Fibroblast of the aortic adventitia (primary cell): ENCODE data around the gene KCNS3. TPM values are rescaled to one million over a fixed set of nuclear protein-coding genes. Genes with fewer than 3 reads are reported as not detected.

ENCODE experiments used
- DNase-seq: peaks from one replicate; pipeline ENCODE4 v3.0.0-alpha.2; 2010; ENCODE audit warnings: low read depth
- H3K4me3 ChIP-seq: 2 replicates; pipeline ENCODE4 v1.5.1; 2011; ENCODE audit warnings: low read depth, mild to moderate bottlenecking, control low read depth, low read length, moderate library complexity
- CTCF ChIP-seq: IDR thresholded peaks from 2 replicates; pipeline ENCODE4 v1.5.1; 2011; ENCODE audit warnings: mild to moderate bottlenecking, low read length, control low read depth, inconsistent platforms; ENCODE audit not compliant: insufficient read depth
- total RNA-seq: library from RNA; depleted of rRNA; stranded (reverse); fragments of >200 nt; gene quantifications from 2 replicates; pipeline ENCODE4 v1.2.3, GENCODE V29; 2012; ENCODE audit warnings: low replicate concordance

The KCNS3 gene
- total RNA-seq, 1 donor = 0.36 TPM

- no peak for DNase-seq
- no peak for TF ChIP-seq CTCF
- no peak overlapping the region for H3K4me3 ChIP-seq
These were observed 1.9 kb upstream of the KCNS3 start for GRCh38 chr2:17876590-17876989.

- no peak for TF ChIP-seq CTCF
- peak overlapping the region; percentile 53 for H3K4me3 ChIP-seq
- DNase-seq = peak; percentile 7
These were observed 621 bp upstream of the KCNS3 start for GRCh38 chr2:17877811-17878280.

GRCh38 chr2:17879137-17879912, 858 bp downstream of the KCNS3 start:
- DNase-seq = peak; percentile 18
- peak; percentile 16 for TF ChIP-seq CTCF
- H3K4me3 ChIP-seq = peak overlapping the region; percentile 61

DNA sequence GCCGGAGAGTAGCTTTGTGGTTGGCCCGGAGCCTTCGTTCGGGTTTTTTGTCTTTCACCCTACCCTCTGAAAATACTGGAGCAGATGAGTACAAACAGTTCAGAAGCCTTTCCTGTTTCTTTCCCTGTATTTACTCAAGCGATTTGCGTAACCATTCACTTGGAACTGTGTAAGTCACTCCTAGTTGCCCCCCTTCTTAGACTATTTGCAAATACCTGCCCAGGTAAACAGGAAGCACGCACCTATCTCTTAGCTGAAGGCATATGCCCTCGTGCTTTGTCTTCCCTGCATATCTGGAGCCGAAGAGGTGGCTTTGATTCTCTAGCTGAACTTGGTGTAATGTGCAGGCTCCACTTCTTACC, 1.4 kb downstream of the KCNS3 start:
- TF ChIP-seq CTCF = no peak
- no peak overlapping the region for H3K4me3 ChIP-seq
- DNase-seq = no peak

DNA sequence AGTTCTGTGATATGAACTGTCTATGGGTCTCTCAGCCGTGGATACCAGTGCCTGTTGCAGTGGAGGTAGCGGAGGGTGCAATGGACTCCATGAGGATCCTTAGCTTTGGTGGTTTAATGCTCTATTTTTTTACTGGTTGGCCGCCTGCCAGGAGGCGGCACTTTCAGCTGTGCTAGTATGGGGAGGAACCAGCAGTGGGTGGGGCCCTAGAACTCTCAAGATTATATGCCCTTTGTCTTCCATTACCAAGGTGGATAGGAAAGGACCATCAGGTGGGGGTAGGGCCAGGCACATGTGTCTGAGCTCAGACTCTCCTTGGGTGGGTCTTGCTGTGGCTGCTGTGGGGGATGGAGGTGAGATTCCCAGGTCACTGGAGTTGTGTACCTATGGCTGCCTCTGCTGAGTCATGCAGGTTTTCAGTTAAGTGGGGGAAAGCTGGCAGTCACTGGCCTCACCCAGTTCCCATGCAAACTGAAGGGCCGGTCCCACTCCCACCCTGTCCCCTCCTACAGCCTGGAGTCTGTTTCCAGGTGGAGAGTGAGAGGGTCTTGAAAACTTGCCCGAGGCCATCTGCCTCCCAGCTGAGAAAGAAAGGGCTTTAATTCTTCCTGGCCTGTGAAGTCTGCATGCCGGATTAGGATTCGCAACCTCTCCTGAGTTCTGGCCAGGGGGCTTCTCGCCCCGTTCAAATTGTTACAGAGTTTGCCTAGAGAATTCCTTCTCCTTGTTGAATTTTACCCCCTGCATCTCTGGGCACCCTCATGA, 14.5 kb downstream of the KCNS3 start:
- DNase-seq = no peak
- TF ChIP-seq CTCF = no peak
- H3K4me3 ChIP-seq = no peak overlapping the region

DNA sequence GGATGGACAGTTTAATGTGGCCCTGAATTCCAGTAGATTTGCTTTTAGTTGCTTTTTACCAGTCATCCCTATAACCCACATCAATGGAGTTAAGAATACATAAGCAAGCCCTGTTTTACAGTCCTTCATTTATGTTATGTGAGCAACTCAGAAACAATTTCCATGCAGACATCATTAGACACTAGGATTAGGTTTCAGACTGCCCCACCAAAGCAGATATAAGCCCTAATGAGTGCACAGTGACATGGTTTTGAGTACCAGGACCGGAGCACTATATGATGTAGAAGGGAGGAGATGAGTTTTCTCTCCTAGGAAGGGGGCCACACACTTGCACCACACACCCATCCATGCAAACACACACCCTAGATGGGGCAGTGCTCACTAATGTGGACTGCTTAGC, 15.5 kb downstream of the KCNS3 start:
- TF ChIP-seq CTCF = no peak
- DNase-seq = no peak
- H3K4me3 ChIP-seq = no peak overlapping the region
